H9 (cell line): Measurements from ENCODE around the gene ATP12A. TPM values are rescaled to one million over a fixed set of nuclear protein-coding genes. Genes with fewer than 3 reads are reported as not detected.

Experiments
- DNase-seq: peaks from one replicate; pipeline ENCODE4 v3.0.0-alpha.2; 2017
- H2AFZ ChIP-seq: one replicate; pipeline ENCODE4 v1.6.1; 2013; ENCODE audit warnings: mild to moderate bottlenecking, low read length, control low read depth, moderate library complexity
- H2AK5ac ChIP-seq: 2 replicates; pipeline ENCODE4 v1.6.1; 2013; ENCODE audit warnings: low read length, control low read depth, mixed read lengths; ENCODE audit not compliant: insufficient read length
- H2BK120ac ChIP-seq: one replicate; pipeline ENCODE4 v1.6.1; 2013; ENCODE audit warnings: low read depth, mild to moderate bottlenecking, low read length, control low read depth, inconsistent platforms; ENCODE audit not compliant: poor library complexity, severe bottlenecking
- H2BK12ac ChIP-seq: 2 replicates; pipeline ENCODE4 v1.6.1; 2013; ENCODE audit warnings: low read length, control low read depth, mixed read lengths, low read depth; ENCODE audit not compliant: insufficient read length
- H2BK15ac ChIP-seq: 2 replicates; pipeline ENCODE4 v1.6.1; 2013; ENCODE audit warnings: low read depth, low read length, control low read depth
- H2BK20ac ChIP-seq: one replicate; pipeline ENCODE4 v1.6.1; 2013; ENCODE audit warnings: low read depth, mild to moderate bottlenecking, low read length, control low read depth, inconsistent platforms; ENCODE audit not compliant: poor library complexity, severe bottlenecking
- H2BK5ac ChIP-seq: 2 replicates; pipeline ENCODE4 v1.6.1; 2013; ENCODE audit warnings: low read length, control low read depth, mixed read lengths; ENCODE audit not compliant: insufficient read length
- H3K14ac ChIP-seq: 2 replicates; pipeline ENCODE4 v1.6.1; 2013; ENCODE audit warnings: low read length, control low read depth; ENCODE audit not compliant: insufficient read depth
- H3K18ac ChIP-seq: 2 replicates; pipeline ENCODE4 v1.6.1; 2013; ENCODE audit warnings: low read depth, mild to moderate bottlenecking, mixed read lengths, low read length, control low read depth; ENCODE audit not compliant: insufficient read length
- H3K23ac ChIP-seq: 2 replicates; pipeline ENCODE4 v1.6.1; 2013; ENCODE audit warnings: low read length, control low read depth, mixed read lengths, low read depth; ENCODE audit not compliant: insufficient read length
- H3K23me2 ChIP-seq: 2 replicates; pipeline ENCODE4 v1.6.1; 2013; ENCODE audit warnings: low read depth, mild to moderate bottlenecking, mixed read lengths, low read length, control low read depth; ENCODE audit not compliant: insufficient read length, poor library complexity, severe bottlenecking
- H3K27ac ChIP-seq: 2 replicates; pipeline ENCODE4 v1.5.1; 2013; ENCODE audit warnings: low read length, control low read depth, mixed read lengths, low read depth; ENCODE audit not compliant: insufficient read length
- H3K27me3 ChIP-seq: 2 replicates; pipeline ENCODE4 v1.6.1; 2013; ENCODE audit warnings: low read length, control low read depth, inconsistent platforms; ENCODE audit not compliant: insufficient read depth
- H3K4ac ChIP-seq: 2 replicates; pipeline ENCODE4 v1.6.1; 2013; ENCODE audit warnings: low read depth, mild to moderate bottlenecking, control low read depth, inconsistent platforms, low read length, moderate library complexity
- H3K4me1 ChIP-seq: 2 replicates; pipeline ENCODE4 v1.6.1; 2013; ENCODE audit warnings: low read length, control low read depth, inconsistent platforms; ENCODE audit not compliant: insufficient read depth
- H3K4me2 ChIP-seq: 2 replicates; pipeline ENCODE4 v1.6.1; 2013; ENCODE audit warnings: low read length, control low read depth, mixed read lengths; ENCODE audit not compliant: insufficient read length, insufficient read depth
- H3K56ac ChIP-seq: 2 replicates; pipeline ENCODE4 v1.6.1; 2013; ENCODE audit warnings: low read depth, mild to moderate bottlenecking, mixed read lengths, low read length, control low read depth; ENCODE audit not compliant: insufficient read length
- H3K79me1 ChIP-seq: 2 replicates; pipeline ENCODE4 v1.6.1; 2013; ENCODE audit warnings: low read depth, mild to moderate bottlenecking, moderate library complexity, low read length, control low read depth, inconsistent platforms; ENCODE audit not compliant: insufficient read depth, poor library complexity, severe bottlenecking
- H3K79me2 ChIP-seq: 2 replicates; pipeline ENCODE4 v1.6.1; 2013; ENCODE audit warnings: low read length, control low read depth, inconsistent platforms; ENCODE audit not compliant: insufficient read depth
- H3K9ac ChIP-seq: 2 replicates; pipeline ENCODE4 v1.6.1; 2013; ENCODE audit warnings: low read length, control low read depth, mixed read lengths; ENCODE audit not compliant: insufficient read length; ENCODE audit errors: extremely low read depth
- H3K9me3 ChIP-seq: one replicate; pipeline ENCODE4 v1.6.1; 2013; ENCODE audit warnings: low read depth, low read length, inconsistent platforms; ENCODE audit not compliant: control insufficient read depth
- H3T11ph ChIP-seq: one replicate; pipeline ENCODE4 v1.6.1; 2013; ENCODE audit warnings: mild to moderate bottlenecking, low read length, control low read depth, inconsistent platforms
- H4K20me1 ChIP-seq: one replicate; pipeline ENCODE4 v1.6.1; 2013; ENCODE audit not compliant: control insufficient read depth, insufficient read length, insufficient read depth
- H4K5ac ChIP-seq: 2 replicates; pipeline ENCODE4 v1.6.1; 2013; ENCODE audit warnings: low read depth, mild to moderate bottlenecking, mixed read lengths, low read length, control low read depth; ENCODE audit not compliant: insufficient read length
- H4K8ac ChIP-seq: replicated peaks from 2 replicates; pipeline ENCODE4 v1.6.1; 2013; ENCODE audit warnings: low read length, control low read depth, mixed read lengths, low read depth; ENCODE audit not compliant: insufficient read length
- H4K91ac ChIP-seq: 2 replicates; pipeline ENCODE4 v1.6.1; 2013; ENCODE audit warnings: low read depth, mild to moderate bottlenecking, moderate library complexity, mixed read lengths, low read length, control low read depth; ENCODE audit not compliant: insufficient read length
- H3K27ac Mint-ChIP-seq, 3 experiments: 2 replicates in 2 of 3; 3 replicates in 1 of 3; pipeline ENCODE4 v1.8.0; 2020 to 2021; ENCODE audit warnings: mixed read lengths in 3 of 3, mild to moderate bottlenecking in 1 of 3, moderate library complexity in 1 of 3
- H3K27me3 Mint-ChIP-seq: 2 replicates; pipeline ENCODE4 v1.8.0; 2021; ENCODE audit warnings: low read depth, mild to moderate bottlenecking, moderate library complexity, mixed read lengths
- H3K36me3 Mint-ChIP-seq, 3 experiments: 2 replicates in 2 of 3; 3 replicates in 1 of 3; pipeline ENCODE4 v1.8.0; 2020 to 2021; ENCODE audit warnings: low read depth in 3 of 3, mixed read lengths in 3 of 3; ENCODE audit not compliant: insufficient read depth in 1 of 3
- H3K4me1 Mint-ChIP-seq, 2 experiments: 2 replicates each; pipeline ENCODE4 v1.8.0; 2020; ENCODE audit warnings: mixed read lengths in 2 of 2
- H3K4me3 Mint-ChIP-seq, 2 experiments: 2 replicates in 1 of 2; 3 replicates in 1 of 2; pipeline ENCODE4 v1.8.0; 2020 to 2021; ENCODE audit warnings: mild to moderate bottlenecking in 2 of 2, mixed read lengths in 2 of 2, moderate library complexity in 1 of 2
- H3K9me3 Mint-ChIP-seq, 2 experiments: 2 replicates in 1 of 2; 3 replicates in 1 of 2; pipeline ENCODE4 v1.8.0; 2020; ENCODE audit warnings: mild to moderate bottlenecking in 2 of 2, mixed read lengths in 2 of 2, moderate library complexity in 1 of 2
- CTCF ChIP-seq: fragments of 200-600 bp; sonication (generic); conservative IDR thresholded peaks from 3 replicates; pipeline ENCODE4 v1.8.0; 2021; ENCODE audit warnings: antibody characterized with exemption, mild to moderate bottlenecking
- WGBS: extraction: QIAGEN DNeasy Blood & Tissue Kit; methylation state at CpG from one replicate; pipeline ENCODE4 v1.1.7; 2013; ENCODE audit warnings: missing lambda C conversion rate, low lambda C conversion rate, mixed read lengths; ENCODE audit not compliant: insufficient read length; ENCODE audit errors: extremely low coverage; 5-methylcytosine and 5-hydroxymethylcytosine counted together
- total RNA-seq: library from RNA; stranded (reverse); gene quantifications from 2 replicates; pipeline ENCODE4 v1.2.1, GENCODE V29; 2021

The ATP12A gene
- total RNA-seq, 1 experiment from 2014 or later, result 0.94 TPM

- no CpG with 5 or more reads among the region's 9 CpGs for WGBS
- H3T11ph ChIP-seq, result no peak overlapping the region
- H2BK5ac ChIP-seq, result no peak overlapping the region
- no peaks in the 10 kb centered on the region for H3K79me1 ChIP-seq
- no peak for TF ChIP-seq CTCF
- H2AFZ ChIP-seq, result no peak overlapping the region
- Mint-ChIP-seq H3K9me3 (no peaks in the 10 kb centered on the region), H3K27ac (peak overlapping the region in 1 of 3 experiments; percentile 82; a peak in 1 of 7 replicates), H3K36me3 (no peaks in the 10 kb centered on the region), H3K27me3 (peaks cover 7% of the 10 kb centered on the region; the same call in 1 of the 2 replicates), H3K4me3 (no peak overlapping the region), H3K4me1 (peaks cover 12 to 13% of the 10 kb centered on the region in 2 experiments)
- no peak overlapping the region for H3K4ac ChIP-seq
- H2AK5ac ChIP-seq, result no peak overlapping the region
- no peaks in the 10 kb centered on the region for H3K23me2 ChIP-seq
- no peak overlapping the region for H3K18ac ChIP-seq
- H3K79me2 ChIP-seq, result no peaks in the 10 kb centered on the region
- no peak overlapping the region for H3K14ac ChIP-seq
- no peak overlapping the region for H4K91ac ChIP-seq
- H4K5ac ChIP-seq, result no peak overlapping the region
- DNase-seq, result no peak
- no peak overlapping the region for H3K9ac ChIP-seq
- H3K4me1 ChIP-seq, result peaks cover 3% of the 10 kb centered on the region; the same call in 1 of the 2 replicates
- H3K56ac ChIP-seq, result no peak overlapping the region
- H3K27me3 ChIP-seq, result no peaks in the 10 kb centered on the region
- no peak overlapping the region for H2BK15ac ChIP-seq
- no peak overlapping the region for H3K27ac ChIP-seq
- H2BK20ac ChIP-seq, result no peak overlapping the region
- H3K9me3 ChIP-seq, result no peaks in the 10 kb centered on the region
- H2BK12ac ChIP-seq, result no peak overlapping the region
- H3K23ac ChIP-seq, result no peak overlapping the region
- H2BK120ac ChIP-seq, result no peak overlapping the region
- H3K4me2 ChIP-seq, result no peak overlapping the region
- no peak overlapping the region for H4K8ac ChIP-seq
- H4K20me1 ChIP-seq, result no peaks in the 10 kb centered on the region
These were observed 7.8 kb upstream of the ATP12A start for GRCh38 chr13:24672141-24673132.
